RCC 7860 (cell line): Measurements from ENCODE around the gene TEX36.
A peak's percentile ranks its signal among the peaks of the same experiment; 100 is the strongest.
"Not testable (repeated sequence)": the region's sequence is repeated elsewhere in the genome, so short reads cannot be mapped to it uniquely, and the experiment has no call there.

Experiments
- DNase-seq: peaks from one replicate; pipeline ENCODE4 v3.0.0-alpha.2; 2015; ENCODE audit warnings: low spot score
- FAIRE-seq: peaks from 2 replicates; lab custom pipeline; 2012; peaks lifted over from hg19 to GRCh38; lab: Jason Lieb, UNC

The TEX36 gene

GRCh38 chr10:125637496-125637895 lies 45.5 kb downstream of the TEX36 start:
- DNase-seq = no peak
- no peak for FAIRE-seq

GRCh38 chr10:125634606-125635005 lies 48.4 kb downstream of the TEX36 start:
- FAIRE-seq (no peak), DNase-seq (no peak)

- DNase-seq (no peak), FAIRE-seq (no peak)
These were observed 49.4 kb downstream of the TEX36 start for GRCh38 chr10:125633517-125633999.

GRCh38 chr10:125631806-125632205 lies 51.2 kb downstream of the TEX36 start:
- no peak for FAIRE-seq
- DNase-seq = no peak

GRCh38 chr10:125629758-125630376 lies 53.1 kb downstream of the TEX36 start:
- no peak for FAIRE-seq
- DNase-seq = peak; percentile 37

DNA sequence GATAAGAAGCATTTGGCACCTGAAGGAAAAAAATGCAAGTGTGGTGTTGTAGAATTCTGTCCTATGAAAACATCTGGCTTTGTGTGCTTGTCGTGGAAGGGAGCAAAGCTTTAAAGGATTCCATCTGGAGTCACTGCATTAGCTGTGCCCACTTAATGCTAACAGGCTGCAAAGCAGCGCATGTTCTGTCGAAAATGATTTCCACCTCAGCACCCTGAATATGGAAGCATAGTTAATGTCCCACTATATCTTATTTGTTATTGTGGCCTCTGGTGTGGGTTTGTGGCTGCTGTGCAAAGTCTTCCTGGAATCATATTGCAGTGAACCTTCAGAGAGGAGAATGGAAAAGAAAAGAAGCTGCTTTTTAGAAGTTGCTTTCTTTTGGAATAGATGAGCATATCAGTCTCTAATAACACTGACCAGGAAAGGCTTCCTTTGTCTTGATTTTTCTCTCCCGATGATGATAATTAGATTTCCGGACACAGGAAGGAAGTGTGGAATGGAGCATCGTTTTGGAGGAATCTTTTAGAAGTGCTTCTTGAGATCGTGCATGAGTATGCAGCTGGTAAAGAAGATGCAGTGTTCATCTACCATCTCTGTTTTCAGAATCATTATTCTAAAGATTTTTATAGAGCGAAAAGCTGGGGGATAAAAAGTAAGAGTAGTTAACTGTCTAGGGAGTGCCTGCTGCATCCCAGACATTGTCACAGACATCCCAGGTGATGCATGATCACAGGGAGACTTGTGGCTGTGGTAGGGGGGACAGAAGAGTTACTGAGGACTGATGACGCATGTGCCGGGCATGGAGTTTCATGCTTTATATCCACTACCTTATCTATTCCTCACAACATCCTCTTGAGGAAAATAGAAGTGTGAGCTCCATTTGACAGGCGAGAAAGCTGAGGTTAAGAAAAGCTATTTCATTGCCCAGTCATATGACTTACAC lies 54.6 kb downstream of the TEX36 start:
- DNase-seq = no peak
- no peak for FAIRE-seq

DNA sequence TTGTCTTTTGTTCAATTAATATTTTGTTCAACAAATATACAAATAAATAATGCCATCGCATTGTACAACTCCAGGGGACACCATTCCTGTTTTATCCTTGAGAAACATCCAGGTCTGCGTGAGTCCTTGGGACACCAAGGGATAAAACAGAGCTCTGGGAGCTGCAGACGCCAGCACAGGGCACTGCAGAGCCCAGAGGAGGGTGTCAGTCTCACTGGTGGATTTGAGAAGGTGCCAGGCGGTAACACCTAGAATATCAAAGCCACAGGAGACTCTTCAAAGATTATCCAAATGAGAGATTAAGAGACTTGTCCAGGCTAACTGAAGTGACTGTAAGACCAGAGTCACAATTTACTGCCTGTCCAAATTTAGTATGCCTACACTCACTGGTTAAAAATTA lies 55.3 kb downstream of the TEX36 start:
- DNase-seq (no peak), FAIRE-seq (no peak)

- FAIRE-seq (no peak), DNase-seq (no peak)
These were observed 56.3 kb downstream of the TEX36 start for GRCh38 chr10:125626671-125627070.

GRCh38 chr10:125625586-125625985 lies 57.4 kb downstream of the TEX36 start:
- no peak for FAIRE-seq
- no peak for DNase-seq

GRCh38 chr10:125624800-125625199 lies 58.2 kb downstream of the TEX36 start:
- no peak for DNase-seq
- FAIRE-seq = no peak

GRCh38 chr10:125621052-125621451 lies 61.9 kb downstream of the TEX36 start:
- no peak for DNase-seq
- no peak for FAIRE-seq

DNA sequence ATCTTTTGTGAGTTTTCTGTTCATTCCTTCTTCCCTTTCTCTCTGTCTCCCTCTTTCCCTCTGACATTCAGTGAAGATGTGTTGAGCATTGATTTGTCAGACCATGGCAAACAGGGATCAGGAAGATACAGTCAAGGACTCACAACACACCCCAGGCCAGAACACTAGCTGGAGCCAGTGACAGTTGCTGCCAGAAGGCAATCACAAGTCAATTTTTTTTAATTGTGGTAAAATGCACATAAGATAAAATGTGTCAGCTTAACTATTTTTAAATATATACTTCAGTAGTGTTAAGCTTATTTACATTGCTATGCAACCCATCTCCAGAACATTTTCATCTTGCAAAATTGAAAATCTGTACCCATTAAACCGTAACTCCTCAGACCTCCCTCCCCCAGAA lies 62.6 kb downstream of the TEX36 start:
- FAIRE-seq (no peak), DNase-seq (no peak)

DNA sequence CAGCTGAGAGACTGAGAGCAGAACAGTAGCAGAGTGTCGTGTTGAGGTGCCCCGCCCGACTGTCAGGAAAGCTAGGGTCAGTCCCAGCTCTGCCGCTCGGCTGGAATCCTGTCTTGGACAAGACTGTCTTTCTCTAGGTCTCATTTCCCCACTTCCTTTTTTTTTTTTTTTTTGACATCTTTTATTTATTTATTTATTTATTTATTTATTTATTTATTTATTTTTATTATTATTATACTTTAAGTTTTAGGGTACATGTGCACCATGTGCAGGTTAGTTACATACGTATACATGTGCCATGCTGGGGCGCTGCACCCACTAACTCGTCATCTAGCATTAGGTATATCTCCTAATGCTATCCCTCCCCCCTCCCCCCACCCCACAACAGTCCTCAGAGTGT lies 69.9 kb downstream of the TEX36 start:
- DNase-seq, FAIRE-seq: not testable (repeated sequence)

- DNase-seq (no peak), FAIRE-seq (no peak)
These were observed 71.2 kb downstream of the TEX36 start for GRCh38 chr10:125611756-125612155.

DNA sequence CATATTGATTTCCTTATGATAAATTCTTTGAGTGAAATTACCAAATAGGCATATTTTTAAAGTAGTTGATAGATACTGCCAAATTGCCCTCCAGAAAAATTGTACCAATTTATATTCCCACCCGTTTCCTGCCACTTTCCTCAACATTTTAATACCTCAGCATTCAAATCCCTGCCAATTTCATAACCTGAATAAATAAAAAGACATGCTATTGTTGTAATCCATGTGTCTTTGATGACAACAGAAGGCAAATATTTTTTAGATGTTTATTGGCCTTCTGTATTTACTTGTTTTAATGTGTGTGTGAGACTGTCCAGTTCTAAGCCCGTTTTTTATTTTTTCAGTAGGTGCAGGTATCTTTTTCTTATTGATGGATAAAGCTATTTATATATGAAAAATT lies 71.7 kb downstream of the TEX36 start:
- no peak for DNase-seq
- no peak for FAIRE-seq

DNA sequence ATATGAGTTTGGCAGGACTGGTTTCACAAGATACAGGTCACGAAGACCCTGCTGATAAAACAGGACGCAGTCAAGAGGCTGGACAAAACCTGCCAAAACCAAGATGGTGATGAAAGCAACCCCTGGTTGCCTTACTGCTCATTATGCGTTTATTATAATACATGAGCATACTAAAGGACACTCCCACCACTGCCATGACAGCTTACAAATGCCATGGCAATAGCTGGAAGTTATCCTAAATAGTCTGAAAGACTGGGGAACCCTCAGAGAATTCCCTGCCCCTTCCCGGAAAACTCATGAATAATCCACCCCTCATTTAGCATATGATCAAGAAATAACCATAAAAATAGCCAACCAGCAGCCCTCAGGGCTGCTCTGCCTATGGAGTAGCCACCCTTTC lies 73.1 kb downstream of the TEX36 start:
- no peak for FAIRE-seq

DNA sequence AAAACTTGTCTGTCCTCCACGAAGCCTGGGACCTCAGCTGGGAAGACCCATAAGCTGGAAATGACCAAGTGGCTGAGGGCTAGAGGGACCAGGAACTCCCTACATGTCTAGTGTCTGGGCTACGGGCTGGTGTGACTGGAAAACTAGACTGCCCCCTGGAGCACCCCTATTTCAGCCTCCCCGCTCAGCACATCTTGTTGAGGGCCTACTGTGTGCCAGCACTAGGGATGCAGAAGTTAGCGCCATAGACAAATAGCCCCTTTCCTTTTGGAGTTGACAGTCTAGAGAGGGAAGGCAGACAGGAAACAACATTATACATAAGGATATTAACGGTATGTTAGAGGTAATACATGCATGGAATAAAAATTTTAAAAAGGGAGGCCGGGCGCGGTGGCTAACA lies 74.5 kb downstream of the TEX36 start:
- FAIRE-seq = no peak
- DNase-seq = no peak

More for the DNA sequence above, 73.1 kb downstream of the TEX36 start:
- DNase-seq = no peak

- FAIRE-seq (no peak), DNase-seq (no peak)
These were observed 75.2 kb downstream of the TEX36 start for GRCh38 chr10:125607689-125608290.

- DNase-seq (no peak), FAIRE-seq (no peak)
These were observed 76.5 kb downstream of the TEX36 start for GRCh38 chr10:125606414-125607010.
